Activated CD4-positive, CD25-positive, alpha-beta regulatory T cell treated with anti-CD3 and anti-CD28 coated beads, Interleukin-2, amount 50 U/mL, for 16 hours (primary cell): ENCODE data around the gene MDK.

ENCODE experiments used
- DNase-seq: peaks from one replicate; pipeline ENCODE4 v3.0.0-alpha.2; 2020; ENCODE audit warnings: low read depth, low spot score

MDK gene, protein sequence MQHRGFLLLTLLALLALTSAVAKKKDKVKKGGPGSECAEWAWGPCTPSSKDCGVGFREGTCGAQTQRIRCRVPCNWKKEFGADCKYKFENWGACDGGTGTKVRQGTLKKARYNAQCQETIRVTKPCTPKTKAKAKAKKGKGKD

GRCh38 chr11:46381048-46381818 is at the start of gene MDK:
Gene MDK, plus strand, starts transcription at chr11:46381669. Its CDS starts 389 bp downstream, at chr11:46382058.
- DNase-seq, result no peak

- DNase-seq, result no peak
Observed at GRCh38 chr11:46332093-46332567, 49.3 kb upstream of the MDK start.

- DNase-seq, result no peak
Observed at GRCh38 chr11:46332568-46333393, 48.7 kb upstream of the MDK start.

- DNase-seq, result no peak
Observed at GRCh38 chr11:46333394-46333947, 48.0 kb upstream of the MDK start.

DNA sequence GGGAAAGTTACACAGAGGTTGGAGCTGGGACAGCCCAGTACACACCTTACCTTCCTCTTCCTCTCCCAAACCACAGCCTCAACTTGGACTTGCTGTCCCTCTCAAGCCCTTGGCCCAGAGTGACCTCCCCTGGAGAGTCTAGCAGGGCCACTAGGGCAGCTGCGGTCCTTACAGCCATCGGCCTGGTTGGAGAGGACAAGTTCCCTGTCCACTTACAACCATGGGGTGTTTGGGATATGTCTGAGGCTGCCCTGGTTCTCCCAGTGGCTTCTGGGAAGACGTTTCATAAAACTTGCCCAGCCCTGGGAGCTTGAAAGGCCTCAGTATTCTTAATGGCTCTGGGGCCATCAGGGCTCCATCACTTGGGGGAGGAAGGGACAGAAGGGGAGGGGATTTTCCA is 47.3 kb upstream of the MDK start:
- DNase-seq, result no peak

GRCh38 chr11:46335271-46335670 is 46.2 kb upstream of the MDK start:
- DNase-seq, result no peak

DNA sequence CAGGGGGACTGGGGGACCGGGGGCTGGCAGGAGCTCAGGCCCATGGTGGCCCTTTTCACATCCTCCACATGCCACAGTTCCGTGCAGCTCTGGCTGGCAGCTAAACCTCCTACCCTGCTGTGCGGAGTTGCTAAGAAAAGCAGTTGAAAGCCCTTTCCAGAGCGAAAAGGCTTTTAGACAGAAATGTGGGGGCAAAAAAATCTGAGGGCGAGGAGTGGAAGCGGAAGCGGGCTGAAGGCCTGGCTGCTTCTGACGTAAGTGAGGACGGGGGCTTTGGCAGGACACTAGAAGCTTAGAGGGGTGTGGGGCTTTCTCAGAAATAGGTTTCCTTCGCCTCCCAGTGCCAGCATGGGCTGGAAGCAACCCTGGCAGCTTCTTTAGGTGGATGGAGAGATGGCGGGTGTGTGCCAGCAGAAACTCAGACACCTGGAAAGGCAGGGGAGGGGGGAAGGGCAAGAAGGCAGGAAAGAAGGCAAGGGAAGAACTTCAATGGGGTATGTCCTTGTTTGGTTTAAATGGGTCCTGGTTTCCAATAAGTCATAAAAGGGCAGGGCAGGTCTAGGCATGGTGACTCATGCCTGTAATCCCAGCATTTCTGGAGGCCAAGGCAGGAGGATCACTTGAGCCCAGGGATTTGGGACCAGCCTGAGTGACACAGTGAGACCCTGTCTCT is 45.4 kb upstream of the MDK start:
- no peak for DNase-seq

GRCh38 chr11:46336563-46337180 is 44.8 kb upstream of the MDK start:
- DNase-seq, result no peak

DNA sequence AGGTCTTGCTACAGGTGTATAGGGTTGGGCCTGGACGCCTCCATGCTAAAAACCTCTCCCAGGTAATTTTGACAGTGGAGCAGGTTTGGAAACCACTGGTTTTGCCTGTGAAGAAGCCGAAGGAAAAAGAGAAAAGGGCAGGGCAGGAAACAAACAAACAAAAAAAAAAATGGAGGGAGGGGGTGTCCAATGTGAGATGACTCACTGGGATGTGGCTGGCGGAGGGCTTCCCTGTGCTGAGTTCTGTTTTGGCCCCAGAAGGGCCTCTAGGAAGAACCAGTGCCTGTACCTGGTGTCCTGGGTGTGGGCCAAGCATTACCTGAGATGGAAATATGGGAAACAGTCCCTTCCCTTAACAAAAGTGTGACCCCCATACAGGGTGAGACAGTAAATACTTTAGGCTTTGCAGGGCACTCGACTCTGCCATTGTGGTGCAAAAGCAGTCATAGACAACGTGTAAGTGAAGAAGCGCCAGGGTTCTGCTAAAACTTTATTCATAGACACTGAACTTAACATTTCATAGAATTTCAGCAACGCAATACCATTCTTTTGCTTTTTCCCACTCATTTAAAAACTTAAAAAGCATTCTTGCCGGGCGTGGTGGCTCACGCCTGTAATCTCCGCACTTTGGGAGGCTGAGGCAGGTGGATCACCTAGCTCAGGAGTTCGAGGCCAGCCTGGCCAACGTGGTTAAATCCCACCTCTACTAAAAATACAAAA is 43.7 kb upstream of the MDK start:
- no peak for DNase-seq

GRCh38 chr11:46338636-46338987 is 42.9 kb upstream of the MDK start:
- no peak for DNase-seq

- no peak for DNase-seq
Observed at GRCh38 chr11:46338988-46339666, 42.3 kb upstream of the MDK start.

DNA sequence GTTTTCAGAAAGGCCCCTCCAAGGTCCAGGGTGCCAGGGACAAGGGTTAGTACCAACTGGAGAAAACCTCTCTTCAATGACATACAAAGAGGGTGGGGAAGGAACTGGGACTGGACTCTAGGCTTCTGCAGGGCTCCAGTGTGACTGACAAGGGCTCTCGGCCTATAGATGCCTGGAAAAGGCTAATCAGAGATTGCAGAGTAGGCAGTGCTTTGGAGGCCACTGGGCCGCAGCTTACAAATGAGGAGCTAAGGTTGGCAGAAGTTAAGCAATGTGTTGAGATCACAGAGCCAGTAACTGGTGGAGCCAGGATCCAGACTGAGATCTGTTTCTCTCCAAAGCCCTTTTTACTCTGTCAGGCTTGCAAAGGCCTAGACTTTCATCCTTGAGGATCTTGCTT is 41.7 kb upstream of the MDK start:
- DNase-seq, result no peak

- DNase-seq, result no peak
Observed at GRCh38 chr11:46341454-46341853, 40.0 kb upstream of the MDK start.

GRCh38 chr11:46342239-46342638 is 39.2 kb upstream of the MDK start:
- no peak for DNase-seq

DNA sequence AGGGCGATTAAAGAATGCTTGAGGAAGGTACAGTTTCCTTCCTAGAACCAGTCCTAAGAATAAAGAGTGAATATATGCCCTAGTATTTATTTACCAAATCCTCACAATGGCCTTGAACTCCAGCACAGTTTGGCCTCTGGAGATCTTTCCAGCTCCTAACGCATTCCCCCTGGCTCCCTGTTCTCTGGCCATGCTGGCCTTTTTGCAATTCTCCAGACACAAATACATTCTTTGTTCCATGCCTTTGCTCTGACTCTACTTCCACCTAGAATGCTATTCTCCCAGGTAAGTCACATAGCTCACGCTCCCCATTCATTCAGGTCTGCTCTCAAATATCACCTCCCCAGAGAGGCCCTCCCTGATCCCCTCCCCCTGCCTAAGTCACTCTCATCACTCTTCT is 37.9 kb upstream of the MDK start:
- no peak for DNase-seq

GRCh38 chr11:46345131-46345597 is 36.3 kb upstream of the MDK start:
- no peak for DNase-seq

GRCh38 chr11:46345881-46346484 is 35.5 kb upstream of the MDK start:
- DNase-seq, result no peak

DNA sequence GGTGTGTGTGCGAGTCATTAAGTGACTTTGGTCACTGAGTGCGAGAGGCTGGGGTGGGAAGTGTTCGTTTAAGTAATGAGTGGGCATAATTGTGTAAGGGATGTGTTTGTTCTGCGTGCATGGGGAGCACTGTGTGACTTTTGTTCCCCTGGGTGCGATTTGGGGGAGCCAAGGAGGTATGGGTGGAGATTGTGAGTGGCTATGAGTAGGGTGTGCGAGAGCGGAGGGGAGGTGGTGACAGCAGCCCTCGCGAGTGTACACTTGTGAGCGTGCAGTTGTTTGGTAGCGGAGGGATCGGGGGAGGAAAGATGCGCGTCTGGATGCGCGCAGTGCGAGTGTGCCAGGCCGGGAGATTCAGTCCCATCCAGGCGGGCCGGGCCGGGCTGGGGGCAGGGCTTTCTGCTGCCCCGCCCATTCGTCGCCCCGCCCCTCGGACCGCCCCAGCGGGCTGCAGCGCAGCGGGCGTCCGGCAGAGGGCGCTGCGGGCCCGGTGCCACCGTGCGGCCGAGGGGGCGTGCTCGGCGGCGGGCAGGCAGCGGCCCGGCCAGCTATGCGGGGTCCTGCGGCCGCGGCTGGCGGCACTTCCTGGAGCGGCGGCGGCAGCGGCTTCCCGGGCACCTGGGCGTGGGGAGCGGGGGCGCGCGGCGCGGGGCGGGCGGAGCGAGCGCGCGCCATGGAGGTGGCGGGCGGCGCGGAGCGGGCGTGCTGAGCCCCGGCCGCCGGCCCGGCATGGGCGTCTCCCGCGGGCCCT is 34.4 kb upstream of the MDK start, which contains the start of gene DGKZ:
DGKZ (plus strand) TSS at position 578 of the 751 bp plus-strand sequence. CDS start 197 bp downstream, outside the sequence.
- peak; percentile 78 for DNase-seq
